ENCODE results near the gene ODC1.

DNA sequence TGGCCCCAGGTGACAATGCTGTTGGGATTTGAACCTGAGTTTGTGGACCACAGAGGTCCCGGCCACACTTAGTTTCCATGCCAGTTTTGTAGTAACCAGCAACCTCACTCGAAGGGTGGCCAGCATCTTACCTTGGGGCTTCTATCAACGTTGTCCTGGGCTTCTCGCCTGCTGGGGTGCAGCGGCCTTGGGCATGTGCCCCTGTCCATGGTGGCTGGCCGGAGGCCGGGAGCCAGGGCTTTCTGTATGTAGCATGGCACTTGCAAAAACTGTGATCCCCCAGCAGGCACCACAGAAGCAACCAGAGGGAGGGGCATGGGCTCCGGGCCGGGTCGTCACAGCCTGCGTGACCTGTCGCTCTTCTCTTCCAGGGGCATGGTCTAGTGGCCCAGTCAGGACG lies 51.7 kb downstream of the ODC1 start:
- TF ChIP-seq, protein P1, sequence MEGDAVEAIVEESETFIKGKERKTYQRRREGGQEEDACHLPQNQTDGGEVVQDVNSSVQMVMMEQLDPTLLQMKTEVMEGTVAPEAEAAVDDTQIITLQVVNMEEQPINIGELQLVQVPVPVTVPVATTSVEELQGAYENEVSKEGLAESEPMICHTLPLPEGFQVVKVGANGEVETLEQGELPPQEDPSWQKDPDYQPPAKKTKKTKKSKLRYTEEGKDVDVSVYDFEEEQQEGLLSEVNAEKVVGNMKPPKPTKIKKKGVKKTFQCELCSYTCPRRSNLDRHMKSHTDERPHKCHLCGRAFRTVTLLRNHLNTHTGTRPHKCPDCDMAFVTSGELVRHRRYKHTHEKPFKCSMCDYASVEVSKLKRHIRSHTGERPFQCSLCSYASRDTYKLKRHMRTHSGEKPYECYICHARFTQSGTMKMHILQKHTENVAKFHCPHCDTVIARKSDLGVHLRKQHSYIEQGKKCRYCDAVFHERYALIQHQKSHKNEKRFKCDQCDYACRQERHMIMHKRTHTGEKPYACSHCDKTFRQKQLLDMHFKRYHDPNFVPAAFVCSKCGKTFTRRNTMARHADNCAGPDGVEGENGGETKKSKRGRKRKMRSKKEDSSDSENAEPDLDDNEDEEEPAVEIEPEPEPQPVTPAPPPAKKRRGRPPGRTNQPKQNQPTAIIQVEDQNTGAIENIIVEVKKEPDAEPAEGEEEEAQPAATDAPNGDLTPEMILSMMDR (tag by site-specific recombination; IDR thresholded peaks at IDR 0.05): no peak
- TF ChIP-seq, protein P2, sequence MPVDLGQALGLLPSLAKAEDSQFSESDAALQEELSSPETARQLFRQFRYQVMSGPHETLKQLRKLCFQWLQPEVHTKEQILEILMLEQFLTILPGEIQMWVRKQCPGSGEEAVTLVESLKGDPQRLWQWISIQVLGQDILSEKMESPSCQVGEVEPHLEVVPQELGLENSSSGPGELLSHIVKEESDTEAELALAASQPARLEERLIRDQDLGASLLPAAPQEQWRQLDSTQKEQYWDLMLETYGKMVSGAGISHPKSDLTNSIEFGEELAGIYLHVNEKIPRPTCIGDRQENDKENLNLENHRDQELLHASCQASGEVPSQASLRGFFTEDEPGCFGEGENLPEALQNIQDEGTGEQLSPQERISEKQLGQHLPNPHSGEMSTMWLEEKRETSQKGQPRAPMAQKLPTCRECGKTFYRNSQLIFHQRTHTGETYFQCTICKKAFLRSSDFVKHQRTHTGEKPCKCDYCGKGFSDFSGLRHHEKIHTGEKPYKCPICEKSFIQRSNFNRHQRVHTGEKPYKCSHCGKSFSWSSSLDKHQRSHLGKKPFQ (tag by site-specific recombination; IDR thresholded peaks at IDR 0.05): no peak
- TF ChIP-seq ZNF2 (tag by site-specific recombination; IDR thresholded peaks at IDR 0.05) (no peak), KLF1 (tag by site-specific recombination; IDR thresholded peaks at IDR 0.05) (no peak), ZNF792 (tag by site-specific recombination; IDR thresholded peaks at IDR 0.05) (no peak), REPIN1 (tag by site-specific recombination; IDR thresholded peaks at IDR 0.05; ENCODE audit: low read depth) (no peak), TCF7L2 (IDR thresholded peaks at IDR 0.05; ENCODE audit: borderline replicate concordance, low read depth, low read length) (no peak), ZNF747 (tag by site-specific recombination; IDR thresholded peaks at IDR 0.05) (no peak)
- TF ChIP-seq, protein P3, sequence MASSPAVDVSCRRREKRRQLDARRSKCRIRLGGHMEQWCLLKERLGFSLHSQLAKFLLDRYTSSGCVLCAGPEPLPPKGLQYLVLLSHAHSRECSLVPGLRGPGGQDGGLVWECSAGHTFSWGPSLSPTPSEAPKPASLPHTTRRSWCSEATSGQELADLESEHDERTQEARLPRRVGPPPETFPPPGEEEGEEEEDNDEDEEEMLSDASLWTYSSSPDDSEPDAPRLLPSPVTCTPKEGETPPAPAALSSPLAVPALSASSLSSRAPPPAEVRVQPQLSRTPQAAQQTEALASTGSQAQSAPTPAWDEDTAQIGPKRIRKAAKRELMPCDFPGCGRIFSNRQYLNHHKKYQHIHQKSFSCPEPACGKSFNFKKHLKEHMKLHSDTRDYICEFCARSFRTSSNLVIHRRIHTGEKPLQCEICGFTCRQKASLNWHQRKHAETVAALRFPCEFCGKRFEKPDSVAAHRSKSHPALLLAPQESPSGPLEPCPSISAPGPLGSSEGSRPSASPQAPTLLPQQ (tag by site-specific recombination; IDR thresholded peaks at IDR 0.05): no peak
- TF ChIP-seq, protein P4, sequence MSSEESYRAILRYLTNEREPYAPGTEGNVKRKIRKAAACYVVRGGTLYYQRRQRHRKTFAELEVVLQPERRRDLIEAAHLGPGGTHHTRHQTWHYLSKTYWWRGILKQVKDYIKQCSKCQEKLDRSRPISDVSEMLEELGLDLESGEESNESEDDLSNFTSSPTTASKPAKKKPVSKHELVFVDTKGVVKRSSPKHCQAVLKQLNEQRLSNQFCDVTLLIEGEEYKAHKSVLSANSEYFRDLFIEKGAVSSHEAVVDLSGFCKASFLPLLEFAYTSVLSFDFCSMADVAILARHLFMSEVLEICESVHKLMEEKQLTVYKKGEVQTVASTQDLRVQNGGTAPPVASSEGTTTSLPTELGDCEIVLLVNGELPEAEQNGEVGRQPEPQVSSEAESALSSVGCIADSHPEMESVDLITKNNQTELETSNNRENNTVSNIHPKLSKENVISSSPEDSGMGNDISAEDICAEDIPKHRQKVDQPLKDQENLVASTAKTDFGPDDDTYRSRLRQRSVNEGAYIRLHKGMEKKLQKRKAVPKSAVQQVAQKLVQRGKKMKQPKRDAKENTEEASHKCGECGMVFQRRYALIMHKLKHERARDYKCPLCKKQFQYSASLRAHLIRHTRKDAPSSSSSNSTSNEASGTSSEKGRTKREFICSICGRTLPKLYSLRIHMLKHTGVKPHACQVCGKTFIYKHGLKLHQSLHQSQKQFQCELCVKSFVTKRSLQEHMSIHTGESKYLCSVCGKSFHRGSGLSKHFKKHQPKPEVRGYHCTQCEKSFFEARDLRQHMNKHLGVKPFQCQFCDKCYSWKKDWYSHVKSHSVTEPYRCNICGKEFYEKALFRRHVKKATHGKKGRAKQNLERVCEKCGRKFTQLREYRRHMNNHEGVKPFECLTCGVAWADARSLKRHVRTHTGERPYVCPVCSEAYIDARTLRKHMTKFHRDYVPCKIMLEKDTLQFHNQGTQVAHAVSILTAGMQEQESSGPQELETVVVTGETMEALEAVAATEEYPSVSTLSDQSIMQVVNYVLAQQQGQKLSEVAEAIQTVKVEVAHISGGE (tag by site-specific recombination; conservative IDR thresholded peaks at IDR 0.05; ENCODE audit: low read depth): no peak
